DMS 273 (cell line): Measurements from ENCODE around the gene TOM1L2.
A peak's percentile ranks its signal among the peaks of the same experiment; 100 is the strongest.

Experiments used
- DNase-seq: peaks from one replicate; lab custom pipeline; 2025; ENCODE audit not compliant: unreplicated experiment; lab: John Stamatoyannopoulos, UW

Gene TOM1L2

DNA sequence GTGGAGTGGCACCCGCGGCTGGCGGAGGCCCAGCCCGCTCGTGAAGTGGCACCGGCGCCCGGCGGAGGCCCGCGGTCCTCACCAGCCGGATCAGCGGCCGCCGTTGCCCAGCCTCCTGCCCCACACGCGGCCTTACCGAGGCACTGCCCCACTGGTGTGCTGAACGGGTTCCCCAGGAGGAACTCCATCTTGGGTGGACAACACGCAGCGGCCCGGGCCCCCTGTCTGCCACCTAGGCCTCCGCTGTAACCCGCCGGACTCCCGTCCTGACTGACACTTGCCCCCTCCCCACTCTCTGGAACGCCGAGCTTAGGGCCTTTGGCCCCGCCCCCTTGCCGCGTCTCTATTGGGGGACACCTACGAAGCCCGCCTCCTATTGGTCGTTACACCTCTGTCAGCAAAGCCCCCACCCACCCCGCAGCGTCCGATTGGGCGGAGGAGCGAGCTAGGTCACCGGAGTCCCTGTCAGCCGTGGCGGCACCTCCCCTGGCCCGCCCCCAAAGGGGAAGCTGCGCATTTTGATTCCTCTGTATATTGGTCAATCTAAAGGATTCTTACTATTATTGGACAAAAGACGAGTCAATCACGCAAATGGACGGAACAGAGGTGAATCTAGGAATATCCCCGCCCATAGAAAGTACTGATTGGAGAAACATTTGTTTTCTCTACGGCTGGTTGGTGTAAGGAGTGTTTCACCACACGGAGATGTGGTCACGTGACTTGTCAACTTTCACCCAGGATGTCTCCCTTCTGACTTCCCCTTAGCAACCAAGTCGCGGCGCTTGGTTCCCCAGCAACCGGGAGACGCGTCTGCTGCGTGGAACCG lies at the start of gene TOM1L2, which contains the start of gene DRC3:
Gene TOM1L2, minus strand, starts transcription at position 275 of the 826 bp plus-strand sequence. Its CDS starts 87 bp downstream, at position 188.
Gene DRC3, plus strand, starts transcription at position 737 of the 826 bp plus-strand sequence. CDS start 4,737 bp downstream, outside the sequence.
- DNase-seq: peak; percentile 100

DNA sequence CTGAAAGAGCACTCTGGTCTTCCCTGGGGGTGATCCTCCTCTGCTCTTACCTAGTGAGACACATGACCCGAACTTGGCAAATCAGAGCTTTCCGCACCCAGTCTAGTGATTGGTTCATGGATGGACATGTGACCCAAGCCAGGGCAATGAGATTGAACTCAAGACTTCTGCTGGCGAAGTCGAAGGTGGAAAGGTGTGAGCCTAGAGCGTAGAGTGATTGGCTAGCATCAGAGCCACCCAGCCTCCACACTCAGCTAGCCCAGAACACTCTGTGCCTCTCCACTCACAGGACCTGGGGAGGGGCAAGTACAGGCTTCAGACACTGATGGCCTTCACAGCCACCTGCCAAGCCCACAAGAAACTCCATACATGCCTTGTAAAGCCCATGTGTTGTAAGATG lies 49.2 kb upstream of the TOM1L2 start:
- DNase-seq: peak; percentile 56

DNA sequence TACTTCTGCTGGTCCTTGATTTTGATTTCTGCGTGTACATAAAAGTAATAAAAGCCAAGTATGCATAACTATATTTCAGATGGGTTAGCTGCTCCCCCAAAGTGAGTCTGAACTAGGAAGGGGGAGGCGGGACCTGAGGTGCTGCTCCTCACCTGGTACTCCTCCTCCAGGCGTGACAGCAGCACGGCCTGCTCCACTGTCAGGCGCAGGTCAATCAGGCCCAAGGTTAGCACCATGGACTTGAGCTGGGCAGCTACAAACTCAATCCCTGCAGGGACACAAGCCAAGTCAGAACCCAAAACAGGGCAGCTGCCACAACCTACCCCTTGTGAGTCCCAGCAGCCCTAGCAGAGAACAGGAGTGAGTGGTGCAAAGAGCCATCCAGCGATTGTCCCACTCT lies 48.8 kb upstream of the TOM1L2 start:
- DNase-seq: no peak

DNA sequence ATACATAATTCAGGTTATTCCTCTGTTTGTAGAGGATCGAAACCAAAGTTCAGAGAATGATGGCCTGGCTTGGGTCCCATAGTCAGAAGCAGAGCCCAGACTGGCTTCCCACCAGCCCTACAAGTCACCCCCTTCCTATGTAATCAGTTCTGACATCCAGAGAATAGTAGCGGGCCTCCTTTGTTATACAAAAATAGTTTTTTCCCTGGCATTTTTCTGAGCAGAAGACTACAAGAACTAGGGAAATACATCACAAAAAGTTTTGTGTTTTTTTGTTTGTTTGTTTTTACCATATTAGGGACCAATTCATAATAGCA lies 47.6 kb upstream of the TOM1L2 start:
- no peak for DNase-seq

DNA sequence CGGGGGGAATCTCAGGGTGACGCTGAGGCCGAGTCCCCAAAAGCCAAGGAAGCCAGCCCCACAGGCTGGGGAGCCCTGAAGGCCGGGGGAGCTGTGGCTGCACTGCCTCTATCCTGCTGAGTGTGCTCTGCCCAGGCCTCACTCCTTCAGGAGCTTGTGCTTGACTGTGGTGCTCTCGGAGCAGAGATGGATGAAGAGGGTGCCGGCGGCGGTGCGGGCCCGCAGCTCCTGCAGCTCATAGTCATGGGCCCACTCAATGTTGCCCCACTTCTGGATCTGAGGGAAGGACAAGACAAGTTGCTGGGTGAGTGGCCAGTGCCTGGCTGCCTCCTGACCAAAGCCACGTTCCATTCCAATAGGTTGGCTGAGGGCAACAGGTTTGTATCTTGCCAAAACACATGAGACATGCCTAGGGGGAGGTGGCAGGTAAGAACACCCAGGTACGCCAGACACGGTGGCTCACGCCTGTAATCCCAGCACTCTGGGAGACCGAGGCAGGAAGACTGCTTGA lies 46.3 kb upstream of the TOM1L2 start:
- DNase-seq: no peak

DNA sequence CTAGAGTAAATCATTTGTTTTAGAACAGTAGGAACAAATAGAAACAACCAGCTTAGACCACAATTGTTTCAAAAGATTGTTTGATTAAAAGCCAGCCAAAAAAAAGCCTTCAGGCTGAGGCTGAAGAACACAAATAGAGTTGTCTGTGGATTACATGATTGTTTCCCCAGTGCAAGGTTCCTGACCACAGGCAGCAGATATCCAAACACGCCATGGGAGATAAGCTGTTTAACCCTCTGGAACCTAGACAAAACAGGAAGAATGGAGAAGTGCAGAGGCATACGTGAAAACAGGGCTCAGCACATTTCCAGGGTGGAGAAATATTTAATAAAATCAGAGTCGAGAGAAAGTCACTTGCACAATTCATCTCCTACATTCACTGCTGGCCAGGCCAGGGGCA lies 45.8 kb upstream of the TOM1L2 start:
- no peak for DNase-seq

DNA sequence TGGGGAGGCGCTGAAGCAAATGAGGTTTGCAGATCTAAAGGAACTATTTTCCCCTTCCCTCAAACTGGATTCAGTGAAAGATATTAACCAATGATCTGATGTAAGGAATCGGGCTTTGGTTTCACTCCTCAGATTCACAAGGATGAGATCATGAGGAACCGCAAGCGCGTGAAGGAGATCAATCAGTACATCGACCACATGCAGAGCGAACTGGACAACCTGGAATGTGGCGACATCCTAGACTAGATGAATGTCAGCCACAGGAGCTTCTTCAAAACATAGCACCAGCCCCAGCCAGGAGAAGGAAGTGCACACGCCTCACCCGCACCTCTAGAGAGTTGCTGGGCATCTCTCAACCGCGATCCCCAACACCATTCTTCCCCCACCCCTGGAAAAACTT lies 44.2 kb upstream of the TOM1L2 start:
- no peak for DNase-seq

DNA sequence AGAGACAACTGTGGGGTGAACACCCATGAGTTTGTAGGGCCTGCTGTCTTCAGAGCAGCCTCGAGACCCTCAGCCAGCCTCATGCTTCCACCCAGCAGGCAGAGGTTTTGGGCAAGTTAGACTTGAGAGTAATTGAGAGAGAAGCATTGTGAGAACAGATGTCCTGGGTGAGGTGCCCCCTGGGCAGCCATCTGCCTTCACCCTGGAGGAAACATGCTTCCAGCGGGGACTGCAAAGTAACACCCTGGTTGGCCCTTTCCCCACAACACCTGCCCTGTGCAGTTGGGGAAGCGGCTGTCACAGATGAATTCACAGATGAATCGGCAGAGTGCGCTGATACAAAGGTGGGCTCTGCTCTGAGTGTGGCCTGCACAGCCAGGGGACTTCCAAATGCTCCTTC lies 43.4 kb upstream of the TOM1L2 start:
- DNase-seq: peak; percentile 94

DNA sequence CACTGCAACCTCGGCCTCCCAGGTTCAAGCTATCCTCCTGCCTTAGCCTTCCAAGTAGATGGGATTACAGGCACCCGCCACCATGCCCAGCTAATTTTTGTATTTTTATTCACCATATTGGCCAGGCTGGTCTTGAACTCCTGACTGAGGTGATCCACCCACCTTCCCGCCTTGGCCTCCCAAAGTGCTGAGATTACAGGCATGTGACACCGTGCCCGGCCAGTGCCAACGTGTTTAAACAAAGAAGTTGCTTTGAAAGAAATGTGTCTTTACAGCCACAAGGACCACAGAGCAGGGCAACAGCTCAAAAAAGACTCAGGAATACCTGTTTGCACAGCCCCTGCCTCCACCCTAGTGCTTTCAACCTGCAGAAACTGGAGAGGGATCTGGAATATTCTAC lies 41.8 kb upstream of the TOM1L2 start:
- DNase-seq: no peak

DNA sequence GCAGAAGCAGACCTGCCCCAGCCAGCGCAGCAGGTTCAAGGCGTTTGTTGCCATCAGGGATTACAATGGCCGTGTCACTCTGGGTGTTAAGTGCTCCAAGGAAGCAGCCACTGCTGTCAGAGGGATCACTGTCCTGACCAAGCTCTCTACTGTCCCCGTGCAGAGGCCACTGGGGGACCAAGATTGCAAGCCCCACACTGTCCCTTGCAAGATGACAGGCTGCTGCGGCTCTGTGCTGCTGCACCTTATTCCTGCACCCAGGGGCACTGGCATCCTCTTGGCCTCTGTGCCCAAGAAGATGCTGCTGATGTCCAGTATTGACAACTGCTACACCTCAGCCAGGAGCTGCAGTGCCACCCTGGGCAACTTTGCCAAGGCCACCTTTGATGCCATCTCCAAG lies 39.1 kb upstream of the TOM1L2 start:
- no peak for DNase-seq

DNA sequence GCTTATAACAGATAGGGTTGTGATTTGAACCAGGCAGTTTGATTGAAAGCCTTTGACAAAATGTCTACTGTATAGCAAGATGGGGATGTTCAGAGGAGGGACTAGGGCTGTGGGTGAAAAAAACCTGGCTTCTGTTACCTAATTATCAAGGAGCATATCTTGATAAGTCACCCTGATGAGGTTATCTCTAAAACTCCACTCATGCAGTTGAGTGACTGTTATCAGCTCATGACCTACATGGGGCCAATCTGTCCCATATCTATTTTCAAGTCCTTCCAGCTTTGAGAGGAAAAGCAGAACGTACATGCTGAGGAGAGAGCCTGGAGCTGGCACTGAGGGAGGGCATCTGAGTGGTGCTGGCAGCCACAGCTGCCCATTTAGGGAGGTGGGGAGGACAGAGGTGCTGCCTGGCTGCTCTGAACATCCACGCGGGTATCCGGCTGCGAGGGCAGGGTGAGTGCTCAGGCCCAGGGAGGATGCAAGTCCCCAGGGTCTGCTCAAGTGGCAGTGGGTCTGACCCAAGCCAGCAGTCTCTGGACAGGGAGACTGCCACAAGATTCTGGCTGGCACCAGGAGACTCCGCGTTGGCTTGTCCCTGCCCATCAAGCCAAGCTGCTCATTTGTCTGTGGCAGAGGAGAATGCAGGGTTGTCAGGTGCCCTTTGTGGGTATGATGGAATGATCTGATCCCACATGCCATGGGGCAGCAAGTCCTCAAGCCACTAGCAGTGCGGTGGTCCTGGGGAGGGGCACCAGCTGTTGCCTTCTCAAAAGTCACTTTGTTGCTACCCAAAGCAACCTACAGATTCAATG lies 37.6 kb upstream of the TOM1L2 start:
- DNase-seq: no peak

DNA sequence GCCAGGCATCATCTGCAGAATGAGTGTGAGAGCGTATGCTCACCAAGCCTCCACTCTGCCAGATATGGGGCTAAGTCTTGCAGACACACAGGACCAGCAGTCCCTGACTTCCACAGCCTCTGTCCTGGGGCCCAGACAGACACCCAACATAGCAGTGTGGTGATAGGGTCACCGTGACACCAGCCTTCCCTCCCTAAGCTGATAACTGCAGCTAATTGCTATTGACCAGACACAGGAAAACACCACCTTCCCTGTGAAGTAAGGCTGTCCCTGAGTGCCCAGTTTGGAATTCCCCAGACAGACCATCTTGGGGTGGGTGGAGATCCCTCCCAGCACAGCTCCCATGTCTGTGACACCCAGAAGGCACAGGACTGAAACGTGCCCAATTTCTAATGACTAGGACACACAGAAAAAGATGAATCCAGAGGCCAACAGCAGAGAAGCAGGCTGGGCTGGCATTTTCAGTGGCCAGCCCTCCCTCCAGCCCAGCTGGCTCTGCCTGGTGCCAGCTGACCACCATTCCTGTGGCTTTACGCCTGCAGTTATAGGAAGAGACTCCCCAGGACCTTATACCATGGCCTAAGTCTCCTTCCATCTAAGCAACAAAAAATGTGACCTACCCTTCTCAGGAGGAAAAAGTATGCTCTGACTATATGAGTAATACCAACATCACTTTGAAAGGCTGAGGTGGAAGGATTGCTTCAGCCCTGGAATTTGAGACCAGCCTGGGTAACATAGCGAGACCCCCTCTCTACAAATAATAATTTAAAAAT lies 36.5 kb upstream of the TOM1L2 start:
- no peak for DNase-seq

DNA sequence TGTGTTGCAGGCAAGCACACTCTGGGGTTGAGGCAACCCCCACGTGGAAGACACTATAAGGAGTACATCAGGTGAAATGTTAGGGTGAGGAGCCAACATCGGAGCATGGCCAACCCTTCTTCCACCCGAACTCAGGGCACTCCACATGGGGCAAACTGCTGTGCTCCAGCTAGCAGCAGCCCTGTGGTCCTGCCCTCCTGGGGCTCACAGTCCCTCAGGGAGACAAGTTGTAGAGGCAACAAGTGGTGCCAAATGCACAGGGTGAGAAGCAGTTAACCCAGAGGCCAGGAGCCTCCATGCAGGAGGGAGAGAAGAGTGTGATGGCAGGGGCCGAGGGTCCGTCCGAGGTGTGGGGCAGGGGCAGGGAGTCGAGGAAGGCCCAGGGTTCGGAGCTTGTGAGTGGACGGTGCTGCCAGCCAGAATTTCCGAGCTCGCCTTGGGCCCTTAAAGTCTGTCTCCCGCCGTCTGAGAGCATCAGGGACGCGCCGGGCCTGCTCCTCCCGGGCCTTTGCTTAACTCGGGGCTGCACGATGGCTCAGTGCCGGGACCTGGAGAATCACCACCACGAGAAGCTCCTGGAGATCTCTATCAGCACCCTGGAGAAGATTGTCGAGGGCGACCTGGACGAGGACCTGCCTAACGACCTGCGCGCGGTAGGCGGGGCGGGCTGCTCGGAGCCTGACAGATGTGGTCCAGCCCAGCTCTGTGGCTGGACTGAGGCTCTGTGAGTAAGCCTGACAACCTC lies 34.5 kb upstream of the TOM1L2 start:
- DNase-seq: no peak

DNA sequence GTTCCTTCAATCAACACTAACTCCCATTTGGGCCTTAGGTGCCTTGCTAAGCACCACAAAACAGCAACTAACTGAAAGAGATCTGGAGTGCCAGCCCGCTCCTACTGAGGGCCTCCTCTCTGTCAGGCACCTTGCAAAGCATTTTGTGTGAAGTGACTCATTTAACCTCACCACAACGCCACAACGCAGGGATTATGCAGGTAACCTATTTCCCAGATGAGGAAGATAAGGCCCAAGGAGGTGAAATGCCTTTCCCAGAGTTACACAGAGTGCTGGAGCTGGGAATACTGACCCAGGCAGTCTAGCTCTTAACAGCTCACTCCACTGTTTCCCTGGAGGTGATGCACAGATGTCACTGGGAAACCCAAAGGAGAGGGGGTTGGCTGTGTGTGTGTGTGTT lies 33.3 kb upstream of the TOM1L2 start:
- DNase-seq: no peak

DNA sequence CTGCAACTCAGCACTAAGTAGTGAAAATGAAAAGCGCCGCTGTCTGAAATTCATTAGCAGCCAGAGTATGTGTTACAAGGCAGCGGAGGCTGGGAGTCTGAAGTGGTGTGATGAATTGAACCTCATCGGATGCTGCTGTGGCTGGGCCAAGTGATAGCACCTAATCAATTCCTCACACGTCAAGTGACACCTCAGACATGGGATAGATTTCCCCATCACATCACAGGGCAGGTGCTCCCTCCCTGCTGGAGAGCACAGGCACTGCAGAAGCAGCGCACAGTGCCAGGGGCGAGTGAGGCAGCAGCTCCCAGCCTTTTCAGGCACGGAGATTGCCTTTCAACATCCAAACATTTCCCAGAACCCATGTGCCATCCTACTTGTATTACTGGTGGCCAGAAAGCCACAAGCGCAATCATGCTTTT lies 32.7 kb upstream of the TOM1L2 start:
- DNase-seq: peak; percentile 21

DNA sequence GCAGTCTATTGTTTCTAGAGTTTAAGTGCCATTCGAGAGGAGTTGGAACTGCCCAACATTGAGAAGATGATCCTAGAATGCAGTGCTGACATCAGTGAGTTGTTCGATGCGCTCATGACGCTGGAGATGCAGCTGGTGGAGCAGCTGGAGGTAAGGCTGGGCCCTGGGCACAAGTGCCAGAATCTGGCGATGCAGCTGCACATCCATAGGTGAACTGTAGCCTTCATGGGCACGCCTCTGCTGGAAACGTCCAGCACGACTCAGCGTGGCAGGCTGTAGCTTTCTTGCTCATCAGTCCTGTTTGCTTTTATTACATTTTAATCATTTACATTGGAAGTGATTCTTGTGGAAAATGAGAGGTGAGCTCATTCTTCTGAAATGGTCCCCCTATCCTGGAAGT lies 32.1 kb upstream of the TOM1L2 start:
- DNase-seq: peak; percentile 74

DNA sequence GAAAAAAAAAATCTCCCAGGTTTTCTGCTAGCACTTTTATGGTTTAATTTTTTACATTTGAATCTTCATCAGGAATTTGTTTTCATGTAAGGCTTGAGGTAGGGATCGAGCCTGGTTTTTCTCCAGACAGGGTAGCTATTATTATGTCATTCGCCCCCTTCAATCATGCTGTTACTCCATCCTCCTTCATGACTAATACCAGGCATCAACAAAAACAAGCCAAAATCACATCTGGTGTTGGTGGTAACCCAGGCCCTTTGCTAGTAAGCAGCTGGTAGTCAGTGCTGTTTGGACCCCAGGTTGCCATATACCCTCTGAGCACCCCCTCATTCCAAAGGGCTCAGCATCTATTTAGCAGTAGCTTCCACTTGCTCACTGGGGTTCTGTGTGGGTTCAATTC lies 30.0 kb upstream of the TOM1L2 start:
- DNase-seq: peak; percentile 27

DNA sequence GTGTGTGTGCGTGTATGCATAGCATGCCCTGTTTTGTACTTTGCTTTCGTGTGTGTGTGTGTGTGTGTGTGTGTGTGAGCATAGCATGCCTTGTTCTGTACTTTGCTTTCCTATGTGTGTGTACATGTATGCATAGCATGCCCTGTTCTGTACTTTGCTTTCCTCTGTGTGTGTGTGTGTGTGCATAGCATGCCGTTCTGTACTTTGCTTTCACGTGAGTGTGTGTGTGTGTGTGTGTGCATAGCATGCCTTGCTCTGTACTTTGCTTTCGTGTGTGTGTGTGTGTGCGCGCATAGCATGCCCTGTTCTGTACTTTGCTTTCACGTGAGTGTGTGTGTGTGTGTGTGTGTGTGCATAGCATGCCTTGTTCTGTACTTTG lies 27.8 kb upstream of the TOM1L2 start:
- DNase-seq: no peak

DNA sequence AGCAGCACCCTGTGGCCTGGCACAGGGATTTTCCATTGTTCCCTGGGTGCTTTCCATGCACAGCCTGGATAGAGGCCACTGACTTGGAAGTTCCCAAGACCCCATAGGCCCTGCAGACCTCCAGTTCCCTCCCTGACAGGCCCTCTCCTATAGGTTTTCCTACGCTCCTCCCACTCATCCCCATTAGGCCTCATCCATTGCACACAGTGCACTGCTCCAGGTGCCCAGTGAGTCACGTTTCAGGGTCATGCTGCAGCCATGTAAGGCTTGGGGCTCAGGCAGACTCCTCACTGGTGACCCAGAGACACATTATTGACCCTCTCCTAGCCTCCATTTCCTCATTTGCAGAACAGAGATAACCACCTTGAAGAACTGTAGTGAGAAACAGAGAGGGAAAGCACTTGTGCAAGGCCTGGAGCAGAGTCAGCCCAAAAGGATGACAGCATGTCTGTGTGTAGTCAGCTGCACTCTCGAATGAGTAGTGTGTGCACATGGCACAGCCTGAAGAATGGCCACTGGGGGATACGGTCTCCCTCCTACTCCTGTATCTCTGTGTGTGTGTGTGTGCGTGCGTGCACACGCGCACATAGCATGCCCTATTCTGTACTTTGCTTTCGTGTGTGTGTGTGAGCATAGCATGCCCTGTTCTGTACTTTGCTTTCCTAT lies 27.3 kb upstream of the TOM1L2 start:
- no peak for DNase-seq

DNA sequence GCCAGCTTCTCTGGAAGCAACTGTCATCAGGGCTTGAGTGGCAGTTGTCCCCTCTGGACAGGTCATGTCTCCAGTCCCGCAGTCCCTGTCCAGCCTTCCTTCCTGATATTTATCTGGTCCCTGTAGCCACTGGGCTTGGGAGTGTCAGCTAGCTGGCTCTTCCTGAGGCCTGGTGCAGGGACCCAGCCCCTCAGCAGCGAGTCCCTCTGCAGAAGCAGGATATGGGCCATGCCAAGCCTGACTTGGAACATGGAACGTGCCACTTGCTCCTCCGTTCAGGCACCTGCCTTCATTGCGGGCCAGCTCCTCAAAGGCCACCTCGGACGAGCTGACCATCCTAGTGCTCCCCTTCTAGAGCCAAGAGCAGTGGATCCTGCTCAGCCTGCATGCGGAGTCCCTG lies 26.7 kb upstream of the TOM1L2 start:
- no peak for DNase-seq
